Liver (tissue), 9 donors: ENCODE measurements around the gene HOXA7. TPM values are rescaled to one million over a fixed set of nuclear protein-coding genes. Genes with fewer than 3 reads are reported as not detected.

ENCODE experiments used
- DNase-seq: peaks from one replicate; pipeline ENCODE4 v3.0.0-alpha.2; 2017; ENCODE audit warnings: low spot score
- H3K27ac ChIP-seq, 2 donors: one replicate each; pipeline ENCODE4 v1.7.0; 2013; ENCODE audit warnings: inconsistent platforms in 2 of 2, low read length in 2 of 2, control low read depth in 1 of 2, low read depth in 1 of 2, mild to moderate bottlenecking in 1 of 2
- H3K27me3 ChIP-seq, 4 donors: one replicate each; pipeline versions ENCODE4 v1.6.1 to v1.7.0; 2013; ENCODE audit warnings: low read length in 3 of 4, inconsistent platforms in 1 of 4, mild to moderate bottlenecking in 1 of 4, moderate library complexity in 1 of 4; ENCODE audit not compliant: control insufficient read depth in 4 of 4, insufficient read depth in 4 of 4
- H3K36me3 ChIP-seq, 4 donors: one replicate each; pipeline versions ENCODE4 v1.6.1 to v1.7.0; 2013; ENCODE audit warnings: low read length in 3 of 4, mild to moderate bottlenecking in 3 of 4, low read depth in 1 of 4, moderate library complexity in 1 of 4; ENCODE audit not compliant: control insufficient read depth in 4 of 4, insufficient read depth in 3 of 4
- H3K4me1 ChIP-seq, 4 donors: one replicate each; pipeline versions ENCODE4 v1.6.1 to v1.7.0; 2013; ENCODE audit warnings: low read length in 3 of 4, mild to moderate bottlenecking in 3 of 4, moderate library complexity in 1 of 4; ENCODE audit not compliant: control insufficient read depth in 4 of 4, insufficient read depth in 4 of 4
- H3K4me3 ChIP-seq, 3 donors: one replicate each; pipeline versions ENCODE4 v1.6.1 to v1.7.0; 2013; ENCODE audit warnings: low read length in 3 of 3, control low read depth in 1 of 3, low read depth in 1 of 3, mild to moderate bottlenecking in 1 of 3
- H3K9ac ChIP-seq, 2 donors: one replicate each; pipeline ENCODE4 v1.7.0; 2013; ENCODE audit warnings: low read length in 2 of 2, mild to moderate bottlenecking in 2 of 2, moderate library complexity in 2 of 2, control low read depth in 1 of 2, low read depth in 1 of 2
- H3K9me3 ChIP-seq, 4 donors: one replicate each; pipeline versions ENCODE4 v1.6.1 to v1.7.0; 2013; ENCODE audit warnings: low read length in 3 of 4; ENCODE audit not compliant: control insufficient read depth in 4 of 4
- EGR1 ChIP-seq, 2 donors: IDR thresholded peaks; 2 replicates each; pipeline ENCODE4 v1.6.1; 2016 to 2018; ENCODE audit warnings: antibody characterized with exemption in 2 of 2, low read depth in 2 of 2
- FOXA1 ChIP-seq: IDR thresholded peaks from 2 replicates; pipeline ENCODE4 v1.6.1; 2016; ENCODE audit warnings: antibody characterized with exemption
- FOXA2 ChIP-seq: IDR thresholded peaks from 2 replicates; pipeline ENCODE4 v1.6.1; 2016; ENCODE audit warnings: antibody characterized with exemption
- GABPA ChIP-seq, 2 donors: IDR thresholded peaks in 1 of 2; conservative IDR thresholded peaks in 1 of 2; 2 replicates each; pipeline ENCODE4 v1.6.1; 2016; ENCODE audit warnings: antibody characterized with exemption in 2 of 2, mild to moderate bottlenecking in 1 of 2, moderate library complexity in 1 of 2
- NR2F2 ChIP-seq: IDR thresholded peaks from 2 replicates; pipeline ENCODE4 v1.6.1; 2016; ENCODE audit warnings: antibody characterized with exemption
- RXRA ChIP-seq, 2 donors: IDR thresholded peaks; 2 replicates each; pipeline ENCODE4 v1.6.1; 2017 to 2018; ENCODE audit warnings: antibody characterized with exemption in 2 of 2, mild to moderate bottlenecking in 1 of 2
- TAF1 ChIP-seq: conservative IDR thresholded peaks from 2 replicates; pipeline ENCODE4 v1.6.1; 2016; ENCODE audit warnings: antibody characterized with exemption, mild to moderate bottlenecking
- YY1 ChIP-seq: IDR thresholded peaks from 2 replicates; pipeline ENCODE4 v1.6.1; 2016; ENCODE audit warnings: antibody characterized with exemption, mild to moderate bottlenecking
- WGBS: extraction: QIAGEN DNeasy Blood & Tissue Kit; methylation state at CpG from one replicate; pipeline ENCODE4 v1.1.7; 2013; 5-methylcytosine and 5-hydroxymethylcytosine counted together
- polyA plus RNA-seq, 2 donors: library from polyadenylated mRNA; stranded (reverse) in 1 of 2; unstranded in 1 of 2; fragments of 200-250 nt in 1 of 2; fragments of >200 nt in 1 of 2; fragmentation: Nextera tagmentation in 1 of 2; extraction: Ambion mirVana in 1 of 2; gene quantifications; one replicate each; pipeline versions ENCODE4 v1.2.1 to v1.2.3, GENCODE V29; 2013 to 2015
- total RNA-seq, 2 donors: library from RNA; depleted of rRNA; stranded (reverse); fragments of >200 nt; gene quantifications; one replicate each; pipeline ENCODE4 v1.2.3, GENCODE V29; 2014
- TF ChIP-seq, protein P1 (sequence below): IDR thresholded peaks from 2 replicates; pipeline ENCODE4 v1.6.1; 2016; ENCODE audit warnings: antibody characterized with exemption
- TF ChIP-seq, protein P2 (sequence below): IDR thresholded peaks from 2 replicates; pipeline ENCODE4 v1.6.1; 2016; ENCODE audit warnings: antibody characterized with exemption
- TF ChIP-seq, protein P3 (sequence below): fragments of 150-350 bp; IDR thresholded peaks from 2 replicates; pipeline ENCODE4 v1.5.1; 2017; ENCODE audit warnings: improper control_type of control experiment, low read depth, low read length; ENCODE audit not compliant: missing input control
- donor health status: healthy.
- donor health status: healthy.
- donor health status: healthy.
- donor health status: healthy.
- donor health status: healthy.

The HOXA7 gene
- total and polyA plus RNA-seq, 4 donors, result under 0.01 to 0.05 TPM; not detected in 2

DNA sequence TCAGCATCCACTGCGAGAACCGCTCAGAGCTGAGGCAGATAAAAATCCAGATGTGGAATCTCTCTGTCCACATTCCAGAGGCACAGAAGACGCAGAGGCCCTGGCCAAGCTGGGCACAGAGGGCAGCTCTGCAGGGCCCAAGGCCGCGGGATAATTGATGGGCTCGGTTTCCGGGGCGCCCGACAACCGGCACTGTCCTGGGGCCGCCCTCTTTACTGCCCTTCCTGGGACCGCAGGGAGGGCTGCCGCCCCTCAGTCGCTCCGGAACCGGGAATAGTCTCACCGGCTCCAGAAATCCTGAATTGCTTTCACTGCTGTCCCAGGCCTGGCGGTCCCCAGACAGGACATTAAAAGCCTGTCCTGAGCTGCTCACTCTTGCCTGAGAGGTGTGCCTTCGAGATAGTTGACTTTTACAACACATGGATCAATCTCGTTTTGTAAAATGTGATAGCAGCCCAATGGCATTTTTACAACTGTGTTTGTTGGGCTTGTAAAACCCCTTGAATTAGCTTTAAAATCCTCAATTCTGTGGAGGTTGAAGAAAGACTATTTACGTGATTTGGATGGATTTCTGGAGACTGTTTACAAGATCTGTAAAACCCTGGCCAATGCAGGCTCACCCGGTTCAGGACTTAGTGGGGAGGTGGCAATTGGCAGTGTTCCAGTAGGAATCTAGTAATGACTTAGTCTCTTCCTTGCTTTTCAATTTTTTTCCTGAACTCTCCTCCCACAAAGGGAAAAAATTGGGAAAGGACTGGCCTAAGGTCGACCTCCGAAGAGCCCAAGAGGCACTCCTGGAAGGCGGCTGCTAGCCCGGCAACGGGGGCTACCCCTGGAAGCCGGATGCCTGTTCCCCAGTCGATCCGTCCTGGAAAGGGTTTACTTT lies 7.5 kb downstream of the HOXA7 start:
- no peak overlapping the region for H3K4me3 ChIP-seq
- TF ChIP-seq GABPA (IDR thresholded peaks at IDR 0.05 in 1 of 2, conservative IDR thresholded peaks at IDR 0.05 in 1 of 2) (no peak), YY1 (no peak), RXRA (IDR thresholded peaks at IDR 0.05) (no peak), TAF1 (no peak)
- TF ChIP-seq, protein P1, sequence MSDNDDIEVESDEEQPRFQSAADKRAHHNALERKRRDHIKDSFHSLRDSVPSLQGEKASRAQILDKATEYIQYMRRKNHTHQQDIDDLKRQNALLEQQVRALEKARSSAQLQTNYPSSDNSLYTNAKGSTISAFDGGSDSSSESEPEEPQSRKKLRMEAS, result no peak
- H3K4me1 ChIP-seq, result peaks cover 7 to 26% (median 17%) of the 10 kb centered on the region in 4 donors
- 21% methylated on average over 30 of the region's 30 CpGs for WGBS
- H3K27ac ChIP-seq, result no peak overlapping the region
- no peaks in the 10 kb centered on the region for H3K36me3 ChIP-seq
- DNase-seq, result no peak
- peaks cover 0 to 4% (median 0%) of the 10 kb centered on the region in 4 donors for H3K9me3 ChIP-seq
- H3K27me3 ChIP-seq, result peaks cover 7 to 39% (median 29%) of the 10 kb centered on the region in 4 donors
- no peak overlapping the region for H3K9ac ChIP-seq

DNA sequence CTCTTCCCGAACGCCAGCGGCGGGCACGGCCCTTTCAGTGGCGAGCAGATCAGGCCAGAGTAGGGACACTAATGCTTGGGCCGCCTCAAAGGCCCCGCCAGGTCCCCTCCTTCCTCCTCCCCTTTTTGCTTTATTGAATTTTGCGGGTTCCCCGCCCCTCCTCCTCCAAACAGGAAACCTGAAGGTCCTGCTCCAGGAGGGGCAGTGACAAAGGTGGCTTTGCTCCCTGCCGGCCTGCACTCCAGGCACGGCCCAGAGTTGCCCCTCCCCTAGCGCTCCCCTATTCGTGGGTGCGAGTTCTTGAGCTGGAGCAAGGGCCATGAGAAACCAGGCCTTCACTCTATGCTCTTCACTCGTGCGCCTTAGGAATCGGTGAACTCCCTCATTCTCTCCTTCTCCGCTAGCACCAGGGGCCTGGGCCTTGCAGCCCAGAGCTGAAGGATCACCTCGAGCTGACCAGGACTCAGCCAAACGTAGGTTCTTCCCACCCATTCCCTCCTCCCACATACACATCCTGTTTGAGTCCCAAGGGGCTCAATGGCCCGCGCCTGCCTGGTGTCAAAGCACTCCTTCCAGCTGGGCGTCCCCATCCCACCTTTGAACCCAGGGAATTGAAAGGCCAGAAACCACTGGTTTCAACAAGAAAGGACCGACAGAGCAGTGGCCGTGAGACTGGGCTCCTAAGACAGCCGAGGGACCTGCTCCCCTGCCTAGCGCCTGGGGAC lies 8.3 kb downstream of the HOXA7 start:
- peak overlapping the region in 1 of 3 donors; percentile 24 for H3K4me3 ChIP-seq
- DNase-seq, result peak; percentile 29
- H3K27me3 ChIP-seq, result peaks cover 7 to 36% (median 23%) of the 10 kb centered on the region in 4 donors
- peaks cover 0 to 9% (median 0%) of the 10 kb centered on the region in 4 donors for H3K9me3 ChIP-seq
- TF ChIP-seq FOXA1, result no peak
- WGBS, result 13% methylated on average over 28 of the region's 28 CpGs
- no peak overlapping the region for H3K9ac ChIP-seq
- H3K4me1 ChIP-seq, result peaks cover 10 to 33% (median 17%) of the 10 kb centered on the region in 4 donors
- no peak overlapping the region for H3K27ac ChIP-seq
- H3K36me3 ChIP-seq, result no peaks in the 10 kb centered on the region

DNA sequence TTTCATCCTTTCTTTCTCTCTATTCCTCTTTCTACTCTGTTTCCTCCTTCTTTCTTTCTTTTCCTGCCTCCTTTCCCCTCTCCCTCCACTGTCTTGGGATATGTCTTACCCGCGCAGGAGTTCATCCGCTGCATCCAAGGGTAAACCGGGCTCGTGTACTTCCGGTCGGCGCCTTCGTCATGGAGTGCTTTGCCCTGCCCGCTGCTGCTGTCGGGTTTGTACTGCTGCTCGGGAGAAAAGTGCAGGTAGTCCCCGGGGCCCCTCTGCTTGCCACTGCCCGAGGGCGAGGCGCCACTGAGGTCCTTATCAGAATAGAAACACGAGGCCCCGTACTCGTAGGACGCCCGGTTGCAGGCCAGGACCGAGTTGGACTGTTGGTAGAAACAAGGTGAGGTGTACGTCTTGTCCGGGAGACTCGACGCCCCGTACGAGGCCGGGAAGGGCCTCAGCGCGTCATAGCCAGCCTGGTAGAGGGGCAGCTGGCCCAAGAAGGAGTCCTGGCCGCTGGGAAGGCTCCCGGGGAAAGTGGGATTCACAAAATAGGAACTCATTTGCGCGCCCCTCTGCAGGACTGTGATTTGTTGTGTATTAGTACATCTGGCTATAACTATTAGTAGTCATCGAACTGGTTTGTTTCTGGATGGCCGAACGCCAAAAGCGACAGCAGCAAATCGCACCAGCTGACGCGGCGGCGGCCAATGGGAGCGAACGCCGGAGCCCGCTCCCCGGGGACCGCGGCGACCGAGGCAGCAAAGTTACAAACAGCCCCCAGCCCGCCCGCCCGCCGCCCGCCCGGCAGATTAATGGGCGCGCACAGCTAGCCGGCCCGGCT lies 9.1 kb downstream of the HOXA7 start, which contains the start of gene HOXA6:
Gene HOXA6, minus strand, starts transcription at position 576 of the 832 bp plus-strand sequence. Its CDS starts 25 bp downstream, at position 551.
- TF ChIP-seq TAF1 (no peak), NR2F2 (no peak), YY1 (no peak), EGR1 (IDR thresholded peaks at IDR 0.05; ENCODE audit: low read depth in 2 of 2) (no peak), FOXA2 (no peak)
- TF ChIP-seq, protein P2, sequence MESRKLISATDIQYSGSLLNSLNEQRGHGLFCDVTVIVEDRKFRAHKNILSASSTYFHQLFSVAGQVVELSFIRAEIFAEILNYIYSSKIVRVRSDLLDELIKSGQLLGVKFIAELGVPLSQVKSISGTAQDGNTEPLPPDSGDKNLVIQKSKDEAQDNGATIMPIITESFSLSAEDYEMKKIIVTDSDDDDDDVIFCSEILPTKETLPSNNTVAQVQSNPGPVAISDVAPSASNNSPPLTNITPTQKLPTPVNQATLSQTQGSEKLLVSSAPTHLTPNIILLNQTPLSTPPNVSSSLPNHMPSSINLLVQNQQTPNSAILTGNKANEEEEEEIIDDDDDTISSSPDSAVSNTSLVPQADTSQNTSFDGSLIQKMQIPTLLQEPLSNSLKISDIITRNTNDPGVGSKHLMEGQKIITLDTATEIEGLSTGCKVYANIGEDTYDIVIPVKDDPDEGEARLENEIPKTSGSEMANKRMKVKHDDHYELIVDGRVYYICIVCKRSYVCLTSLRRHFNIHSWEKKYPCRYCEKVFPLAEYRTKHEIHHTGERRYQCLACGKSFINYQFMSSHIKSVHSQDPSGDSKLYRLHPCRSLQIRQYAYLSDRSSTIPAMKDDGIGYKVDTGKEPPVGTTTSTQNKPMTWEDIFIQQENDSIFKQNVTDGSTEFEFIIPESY, result no peak
- TF ChIP-seq, protein P3, sequence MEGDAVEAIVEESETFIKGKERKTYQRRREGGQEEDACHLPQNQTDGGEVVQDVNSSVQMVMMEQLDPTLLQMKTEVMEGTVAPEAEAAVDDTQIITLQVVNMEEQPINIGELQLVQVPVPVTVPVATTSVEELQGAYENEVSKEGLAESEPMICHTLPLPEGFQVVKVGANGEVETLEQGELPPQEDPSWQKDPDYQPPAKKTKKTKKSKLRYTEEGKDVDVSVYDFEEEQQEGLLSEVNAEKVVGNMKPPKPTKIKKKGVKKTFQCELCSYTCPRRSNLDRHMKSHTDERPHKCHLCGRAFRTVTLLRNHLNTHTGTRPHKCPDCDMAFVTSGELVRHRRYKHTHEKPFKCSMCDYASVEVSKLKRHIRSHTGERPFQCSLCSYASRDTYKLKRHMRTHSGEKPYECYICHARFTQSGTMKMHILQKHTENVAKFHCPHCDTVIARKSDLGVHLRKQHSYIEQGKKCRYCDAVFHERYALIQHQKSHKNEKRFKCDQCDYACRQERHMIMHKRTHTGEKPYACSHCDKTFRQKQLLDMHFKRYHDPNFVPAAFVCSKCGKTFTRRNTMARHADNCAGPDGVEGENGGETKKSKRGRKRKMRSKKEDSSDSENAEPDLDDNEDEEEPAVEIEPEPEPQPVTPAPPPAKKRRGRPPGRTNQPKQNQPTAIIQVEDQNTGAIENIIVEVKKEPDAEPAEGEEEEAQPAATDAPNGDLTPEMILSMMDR, result no peak

More for the DNA sequence above, 9.1 kb downstream of the HOXA7 start, which contains the start of gene HOXA6:
- Histone ChIP-seq H3K9ac (no peak within 1 kb of the TSS), H3K27ac (no peak within 1 kb of the TSS), H3K4me1 (peaks cover 11 to 38% (median 17%) of the 10 kb centered on the region in 4 donors), H3K4me3 (peak within 1 kb of the TSS in 1 of 3 donors; percentile 24), H3K9me3 (peaks cover 0 to 11% (median 0%) of the 10 kb centered on the region in 4 donors), H3K27me3 (peaks cover 4 to 31% (median 21%) of the 10 kb centered on the region in 4 donors), H3K36me3 (no peaks in the 10 kb centered on the region)
- DNase-seq, result no peak
- 9% methylated on average over 63 of the region's 63 CpGs for WGBS
